Measurements from ENCODE around the gene ADAMTS17.

ADAMTS17 gene

GRCh38 chr15:100167884-100168375 lies 173.8 kb downstream of the ADAMTS17 start:
- no peak overlapping the region for H3K4me3 ChIP-seq (replicated peaks; ENCODE audit: low read depth, low read length)
- no peak for TF ChIP-seq CTCF (IDR thresholded peaks at IDR 0.05; ENCODE audit: low read length, missing control alignments)
- DNase-seq (ENCODE audit: low read depth): no peak

DNA sequence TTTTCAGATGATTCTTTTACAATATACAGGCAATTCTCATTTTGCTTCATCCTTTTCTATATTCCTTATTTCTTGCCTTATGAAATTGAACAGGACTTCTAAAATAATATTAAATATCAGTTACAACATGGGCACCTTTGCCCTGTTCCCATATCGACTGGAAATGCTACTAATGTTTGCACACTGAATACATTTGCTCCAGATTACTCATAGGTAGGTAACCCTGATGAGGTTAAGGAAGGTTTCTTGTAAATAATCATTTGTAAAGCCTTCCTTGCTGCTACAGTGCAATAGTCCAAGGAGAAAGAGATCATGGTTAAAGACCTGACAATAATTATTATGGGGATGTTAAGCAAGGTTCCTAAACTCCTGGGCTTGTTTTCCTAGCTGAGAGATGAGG lies 175.5 kb downstream of the ADAMTS17 start:
- TF ChIP-seq CTCF (IDR thresholded peaks at IDR 0.05; ENCODE audit: low read length, missing control alignments): no peak
- DNase-seq (ENCODE audit: low read depth): no peak
- no peak overlapping the region for H3K4me3 ChIP-seq (replicated peaks; ENCODE audit: low read depth, low read length)

- no peak for DNase-seq (ENCODE audit: low read depth)
- TF ChIP-seq CTCF (IDR thresholded peaks at IDR 0.05; ENCODE audit: low read length, missing control alignments): no peak
- no peak overlapping the region for H3K4me3 ChIP-seq (replicated peaks; ENCODE audit: low read depth, low read length)
Observed at GRCh38 chr15:100163961-100164360, 177.8 kb downstream of the ADAMTS17 start.

GRCh38 chr15:100160953-100161352 lies 180.8 kb downstream of the ADAMTS17 start:
- no peak overlapping the region for H3K4me3 ChIP-seq (replicated peaks; ENCODE audit: low read depth, low read length)
- no peak for TF ChIP-seq CTCF (IDR thresholded peaks at IDR 0.05; ENCODE audit: low read length, missing control alignments)
- no peak for DNase-seq (ENCODE audit: low read depth)

DNA sequence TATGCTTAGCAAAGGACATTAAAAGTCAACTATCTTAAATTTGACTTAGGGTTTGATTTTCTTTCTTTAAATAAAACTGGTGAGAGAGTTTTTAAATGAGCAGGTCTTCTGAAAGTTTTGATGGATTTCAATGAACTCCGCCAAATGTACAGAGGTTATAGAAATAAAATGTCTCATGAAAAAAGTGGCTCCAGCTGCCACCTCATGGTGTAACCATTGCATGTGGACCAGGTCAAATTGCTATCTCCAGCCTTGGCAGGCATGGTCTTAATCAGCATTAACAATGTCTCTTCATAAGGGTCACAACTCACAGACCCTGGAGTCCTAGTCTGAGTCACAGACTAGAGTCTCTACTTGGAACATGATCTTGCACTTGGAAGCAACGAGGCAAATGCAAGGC lies 182.3 kb downstream of the ADAMTS17 start:
- no peak for DNase-seq (ENCODE audit: low read depth)
- H3K4me3 ChIP-seq (replicated peaks; ENCODE audit: low read depth, low read length): no peak overlapping the region
- TF ChIP-seq CTCF (IDR thresholded peaks at IDR 0.05; ENCODE audit: low read length, missing control alignments): no peak

DNA sequence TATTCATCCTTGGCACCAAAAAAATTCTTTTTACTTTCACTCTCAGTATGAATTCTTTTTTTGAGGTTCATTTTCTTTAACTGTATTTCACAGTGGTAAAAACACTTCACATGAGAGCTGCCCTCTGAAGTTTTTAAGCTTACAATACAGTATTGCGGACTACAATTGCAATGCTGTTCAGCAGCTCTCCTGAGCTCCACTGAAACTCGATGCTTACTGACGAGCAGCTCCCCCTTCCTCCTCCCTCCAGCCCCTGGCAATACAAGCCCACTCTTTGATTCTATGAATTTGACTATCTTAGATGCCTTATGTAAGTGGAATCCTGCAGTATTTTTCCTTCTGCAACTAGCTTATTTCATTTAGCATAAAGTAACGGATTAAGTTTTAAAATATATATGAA lies 183.4 kb downstream of the ADAMTS17 start:
- no peak for TF ChIP-seq CTCF (IDR thresholded peaks at IDR 0.05; ENCODE audit: low read length, missing control alignments)
- no peak for DNase-seq (ENCODE audit: low read depth)
- no peak overlapping the region for H3K4me3 ChIP-seq (replicated peaks; ENCODE audit: low read depth, low read length)

DNA sequence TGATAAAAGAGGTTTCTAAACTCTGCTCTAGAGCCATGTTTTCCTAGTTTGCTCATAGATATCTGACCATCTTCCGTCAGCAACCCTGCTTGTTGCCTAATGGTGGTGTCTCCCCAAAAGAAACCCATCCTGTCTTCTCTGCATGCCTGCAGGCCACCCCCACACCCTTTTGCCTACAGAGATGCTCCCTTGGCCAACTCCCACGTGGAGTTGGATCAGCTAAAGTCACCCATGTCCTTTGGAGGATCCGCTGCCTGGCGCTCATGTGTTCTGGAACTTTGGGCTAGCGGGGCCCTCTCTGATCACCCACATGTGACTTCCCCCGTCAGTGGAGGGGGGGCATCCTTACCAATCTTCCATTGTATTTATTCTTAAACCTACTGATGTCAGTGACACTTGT lies 185.6 kb downstream of the ADAMTS17 start:
- no peak for DNase-seq (ENCODE audit: low read depth)
- H3K4me3 ChIP-seq (replicated peaks; ENCODE audit: low read depth, low read length): no peak overlapping the region
- no peak for TF ChIP-seq CTCF (IDR thresholded peaks at IDR 0.05; ENCODE audit: low read length, missing control alignments)
